ENCODE data around the gene PLEKHJ1.

Gene PLEKHJ1

GRCh38 chr19:2249010-2249866, 13.1 kb upstream of the PLEKHJ1 start, which contains the start of gene AMH:
Gene AMH (plus strand): TSS chr19:2249323. CDS start chr19:2249333, 10 bp downstream.
- no peak for DNase-seq (ENCODE audit: low spot score)

- no peak for DNase-seq (ENCODE audit: low spot score)
These were observed 12.2 kb upstream of the PLEKHJ1 start for GRCh38 chr19:2248136-2249009.

GRCh38 chr19:2247433-2248101, 11.4 kb upstream of the PLEKHJ1 start:
- DNase-seq (ENCODE audit: low spot score): no peak

GRCh38 chr19:2246801-2247361, 10.8 kb upstream of the PLEKHJ1 start:
- DNase-seq (ENCODE audit: low spot score): no peak

GRCh38 chr19:2246014-2246620, 10.0 kb upstream of the PLEKHJ1 start:
- no peak for DNase-seq (ENCODE audit: low spot score)

GRCh38 chr19:2245273-2245672, 9.1 kb upstream of the PLEKHJ1 start:
- DNase-seq (ENCODE audit: low spot score): no peak

- DNase-seq (ENCODE audit: low spot score): no peak
These were observed 8.4 kb upstream of the PLEKHJ1 start for GRCh38 chr19:2244486-2244885.

- no peak for DNase-seq (ENCODE audit: low spot score)
These were observed 7.9 kb upstream of the PLEKHJ1 start for GRCh38 chr19:2244125-2244411.

GRCh38 chr19:2243274-2244124, 7.4 kb upstream of the PLEKHJ1 start:
- no peak for DNase-seq (ENCODE audit: low spot score)

- no peak for DNase-seq (ENCODE audit: low spot score)
These were observed 6.7 kb upstream of the PLEKHJ1 start for GRCh38 chr19:2242816-2243215.

- DNase-seq (ENCODE audit: low spot score): no peak
These were observed 6.0 kb upstream of the PLEKHJ1 start for GRCh38 chr19:2242092-2242537.

- no peak for DNase-seq (ENCODE audit: low spot score)
These were observed 5.0 kb upstream of the PLEKHJ1 start for GRCh38 chr19:2240881-2241760.

GRCh38 chr19:2239771-2240770, 3.9 kb upstream of the PLEKHJ1 start:
- DNase-seq (ENCODE audit: low spot score): no peak

GRCh38 chr19:2239173-2239572, 3.0 kb upstream of the PLEKHJ1 start:
- no peak for DNase-seq (ENCODE audit: low spot score)

- DNase-seq (ENCODE audit: low spot score): no peak
These were observed 1.7 kb upstream of the PLEKHJ1 start for GRCh38 chr19:2237869-2238153.

- DNase-seq (ENCODE audit: low spot score): no peak
These were observed 1.1 kb upstream of the PLEKHJ1 start for GRCh38 chr19:2237051-2237868.

GRCh38 chr19:2236064-2236313, 140 bp downstream of the PLEKHJ1 start:
- no peak for DNase-seq (ENCODE audit: low spot score)

- no peak for DNase-seq (ENCODE audit: low spot score)
These were observed 607 bp downstream of the PLEKHJ1 start for GRCh38 chr19:2235381-2236063.

All from cerebellar cortex (tissue), 1 donor.